Activated T-cell treated with anti-CD3 and anti-CD28 coated beads for 4 hours (primary cell): ENCODE data around the gene FRMD4A.
"Not testable (repeated sequence)": the region's sequence is repeated elsewhere in the genome, so short reads cannot be mapped to it uniquely, and the experiment has no call there.

Source experiments
- DNase-seq: peaks from one replicate; pipeline ENCODE4 v3.0.0-alpha.2; 2020

Gene FRMD4A

GRCh38 chr10:13970236-13970956 is 360.3 kb downstream of the FRMD4A start:
- DNase-seq: no peak

DNA sequence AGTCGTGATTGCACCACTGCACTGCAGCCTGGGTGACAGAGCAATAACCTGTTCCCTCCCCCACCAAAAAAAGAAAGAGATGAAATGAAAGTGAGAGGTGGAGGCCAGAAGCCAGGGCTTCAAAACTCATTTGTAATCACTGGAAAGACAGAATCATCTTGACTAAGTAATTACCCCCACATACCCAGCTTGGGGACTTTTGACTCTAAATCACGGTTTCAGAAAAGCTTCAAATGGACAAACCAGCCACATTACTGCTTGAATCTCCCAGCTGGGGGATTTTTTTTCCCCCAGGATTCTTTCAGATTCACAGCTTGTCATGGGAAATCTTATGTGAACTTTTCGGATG is 361.0 kb downstream of the FRMD4A start:
- DNase-seq: no peak

- DNase-seq: no peak
These were observed 361.5 kb downstream of the FRMD4A start for GRCh38 chr10:13969118-13969791.

GRCh38 chr10:13961853-13962252 is 368.9 kb downstream of the FRMD4A start:
- no peak for DNase-seq

GRCh38 chr10:13961097-13961496 is 369.6 kb downstream of the FRMD4A start:
- DNase-seq: no peak

DNA sequence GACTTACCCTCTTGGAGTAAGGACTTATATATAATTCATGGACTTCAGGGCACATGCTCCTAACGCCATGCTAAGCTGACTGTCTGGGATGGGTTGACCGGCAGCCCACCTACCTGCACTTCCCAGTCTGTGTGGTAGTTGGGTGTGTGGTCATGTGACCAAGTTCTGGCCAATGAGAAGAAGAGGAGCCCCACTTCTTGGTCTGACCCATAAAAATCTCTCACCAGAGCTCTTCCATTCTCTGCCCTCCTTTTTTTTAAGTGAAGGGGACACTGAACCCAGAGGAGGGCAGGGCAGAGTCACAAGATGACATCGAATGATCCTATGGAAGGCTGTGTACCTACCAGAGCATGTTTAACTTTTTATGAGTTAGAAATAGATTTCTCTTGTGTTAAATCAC is 370.1 kb downstream of the FRMD4A start:
- DNase-seq: no peak

DNA sequence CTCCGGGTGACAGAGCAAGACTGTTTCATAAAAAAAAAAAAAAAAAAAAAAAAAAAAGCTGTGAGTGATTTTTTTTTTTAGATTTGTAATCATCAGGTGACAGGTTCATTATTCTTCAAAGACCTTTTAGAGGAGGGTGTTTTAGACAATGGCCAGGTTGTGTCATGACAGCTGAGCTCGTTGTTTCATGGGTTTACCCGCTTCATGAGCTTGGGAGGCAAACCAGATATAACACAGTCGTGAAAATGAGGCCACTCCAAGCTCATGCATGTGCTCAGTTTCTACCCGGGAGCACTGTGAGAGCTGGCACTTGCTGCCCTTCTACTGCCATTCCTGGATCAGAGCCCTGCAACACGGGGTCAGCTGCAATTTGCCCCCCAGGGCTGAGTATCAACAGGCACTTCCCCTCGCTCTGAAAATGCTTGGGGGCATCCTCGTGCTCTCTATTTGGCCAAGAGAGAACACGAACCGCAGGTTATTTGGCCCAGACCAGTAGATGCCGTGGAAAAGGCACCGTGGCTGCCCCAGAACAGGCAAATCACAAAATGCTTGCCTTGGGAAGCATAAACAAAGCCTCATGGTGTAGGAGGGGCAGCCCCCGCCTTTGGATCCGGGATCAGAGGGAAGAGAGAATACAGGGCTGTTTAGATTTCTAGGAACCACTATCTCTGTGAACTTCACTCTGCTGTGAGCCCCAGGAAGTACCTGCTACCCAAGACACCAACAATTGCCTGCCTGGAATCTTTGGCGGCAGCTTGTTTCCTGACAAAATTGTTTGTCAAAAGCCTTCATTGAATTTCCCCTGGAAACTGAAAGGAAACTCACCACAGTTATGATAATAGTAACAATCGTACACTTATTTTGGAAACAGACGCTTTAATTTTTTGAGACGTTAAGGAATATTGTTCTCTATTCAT is 371.0 kb downstream of the FRMD4A start:
- no peak for DNase-seq

GRCh38 chr10:13957856-13958255 is 372.9 kb downstream of the FRMD4A start:
- no peak for DNase-seq

- DNase-seq: no peak
These were observed 373.9 kb downstream of the FRMD4A start for GRCh38 chr10:13956826-13957225.

DNA sequence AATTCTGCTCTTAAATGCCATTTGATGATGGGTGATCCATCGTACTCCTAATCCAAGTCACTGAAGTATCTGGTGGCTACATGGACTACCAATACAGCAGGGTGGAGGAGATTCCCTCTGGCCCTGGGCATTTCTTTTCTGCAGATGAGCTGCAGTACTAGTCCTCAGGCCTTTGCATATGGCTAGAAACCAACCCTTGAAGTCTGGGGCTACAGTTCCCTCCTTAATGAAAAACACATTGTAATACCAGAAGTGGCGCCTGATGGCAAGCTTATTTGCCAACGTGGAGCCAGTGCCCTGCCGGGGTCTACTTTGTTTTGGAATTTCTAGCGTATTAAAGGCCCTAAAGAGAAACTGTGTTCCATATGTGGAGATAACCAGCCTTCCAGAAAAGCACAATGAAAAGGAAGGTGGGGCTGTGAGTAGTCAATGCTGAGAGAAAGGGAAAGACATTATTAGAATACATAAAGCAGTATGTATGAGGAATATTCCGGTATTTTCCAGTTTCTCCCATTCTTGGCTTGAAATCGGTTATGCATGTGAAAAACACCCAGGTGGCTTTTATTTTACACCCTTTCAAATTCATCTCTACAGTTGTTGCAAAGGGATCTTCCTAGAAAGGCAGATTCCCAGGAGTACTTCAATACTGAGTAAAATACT is 375.2 kb downstream of the FRMD4A start:
- DNase-seq: no peak

DNA sequence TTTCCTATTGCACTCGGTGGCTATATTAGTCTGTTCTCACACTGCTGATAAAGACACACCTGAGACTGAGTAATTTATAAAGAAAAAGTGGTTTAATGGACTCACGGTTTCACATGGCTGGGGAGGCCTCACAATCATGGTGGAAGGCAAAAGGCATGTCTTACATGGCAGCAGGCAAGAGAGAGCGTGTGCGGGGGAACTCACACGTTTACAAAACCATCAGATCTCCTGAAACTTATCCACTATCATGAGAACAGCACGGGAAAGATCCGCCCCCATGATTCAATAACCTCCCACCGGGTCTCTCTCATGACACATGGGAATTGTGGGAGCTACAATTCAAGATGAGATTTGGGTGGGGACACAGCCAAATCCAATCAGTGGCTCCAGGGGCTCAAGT is 376.5 kb downstream of the FRMD4A start:
- not testable (repeated sequence) for DNase-seq

- DNase-seq: no peak
These were observed 377.4 kb downstream of the FRMD4A start for GRCh38 chr10:13953371-13953770.

DNA sequence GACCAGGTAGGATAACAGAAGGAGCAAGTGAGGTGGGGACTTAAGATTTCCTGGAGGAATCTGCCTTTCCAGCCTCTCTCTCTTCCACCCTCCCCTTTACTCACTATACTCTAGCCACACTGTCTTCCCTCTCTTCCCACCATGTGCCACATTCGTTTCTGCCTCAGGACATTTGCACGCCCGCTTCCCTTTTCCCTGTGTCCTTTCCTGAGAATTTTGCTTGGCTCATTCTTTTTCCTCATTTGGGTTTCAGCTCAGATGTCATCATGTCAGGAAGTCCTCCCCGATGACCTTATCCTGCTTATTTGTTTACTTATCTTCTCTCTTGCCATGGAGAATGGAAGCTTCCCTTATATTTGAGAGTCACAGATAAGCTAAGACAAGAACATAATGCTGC is 380.2 kb downstream of the FRMD4A start:
- no peak for DNase-seq

DNA sequence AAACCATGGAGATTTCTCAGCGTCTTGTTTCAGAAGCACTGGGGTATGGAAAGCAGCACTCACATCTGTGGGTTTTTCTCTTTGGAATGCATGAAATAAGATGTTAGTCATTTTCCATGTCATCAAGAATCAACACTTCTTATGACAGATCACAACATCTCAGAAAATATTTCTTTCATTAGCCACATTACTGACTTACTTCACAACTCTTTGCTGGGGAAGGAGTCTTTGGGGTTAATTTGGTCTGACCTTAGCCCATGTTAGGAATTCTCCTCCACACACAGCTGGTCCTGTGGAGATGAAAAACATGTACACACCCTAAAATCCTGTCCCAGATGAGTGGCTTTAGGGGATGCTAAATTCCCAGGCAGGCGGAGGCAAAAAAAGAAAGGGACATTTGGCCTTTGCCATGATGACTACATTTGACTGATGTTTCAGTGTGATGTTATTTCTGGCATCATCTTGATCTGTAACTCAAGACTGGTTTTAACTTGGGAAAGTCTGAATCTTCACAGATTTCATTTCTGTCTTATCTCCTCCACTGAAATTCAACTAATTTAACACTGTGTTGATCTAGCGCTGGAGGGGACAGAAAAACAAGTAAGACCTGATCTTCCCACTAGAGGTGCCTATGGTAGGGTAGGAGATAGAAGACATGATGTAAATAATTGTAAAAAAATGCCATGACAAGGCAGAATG is 380.7 kb downstream of the FRMD4A start:
- no peak for DNase-seq

- no peak for DNase-seq
These were observed 384.6 kb downstream of the FRMD4A start for GRCh38 chr10:13946209-13946460.

DNA sequence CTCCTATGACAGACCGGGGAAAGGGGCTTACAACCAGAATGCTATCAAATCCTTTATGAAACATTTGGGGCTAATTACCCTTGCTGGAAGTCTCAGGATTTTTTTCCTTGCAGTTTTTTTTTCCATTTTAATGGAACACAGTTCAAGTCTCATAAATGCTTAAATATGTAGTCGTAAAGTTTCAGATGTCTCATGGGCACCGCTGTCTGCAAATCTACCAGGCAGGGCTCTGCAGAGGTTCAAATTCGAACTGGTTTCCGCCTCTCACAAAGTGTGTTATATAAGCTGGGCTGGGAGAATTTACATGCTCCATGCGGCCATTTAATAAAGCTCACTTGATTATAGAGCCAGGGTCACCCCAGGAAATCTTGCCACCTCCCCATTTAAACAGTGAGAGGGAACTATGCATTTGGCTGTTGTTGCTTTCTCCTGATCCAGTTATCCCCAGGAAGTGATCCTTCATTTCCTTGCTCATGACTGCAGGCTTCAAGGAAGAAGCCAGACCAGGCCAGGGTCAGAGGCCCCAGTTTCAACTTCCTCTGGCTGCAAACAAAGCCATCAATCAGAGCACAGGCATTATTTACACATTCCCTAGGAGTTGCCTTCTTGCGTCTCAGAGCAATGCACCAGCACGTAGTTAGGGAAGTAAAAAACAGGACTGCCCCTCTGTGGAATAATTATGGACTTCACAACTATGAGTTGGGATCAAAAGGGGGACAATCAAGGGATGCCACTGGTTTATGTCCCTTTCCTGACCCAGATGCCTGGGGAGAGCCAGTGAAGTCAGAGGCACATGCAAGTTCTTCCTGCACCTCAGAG is 385.1 kb downstream of the FRMD4A start:
- DNase-seq: no peak

- no peak for DNase-seq
These were observed 385.9 kb downstream of the FRMD4A start for GRCh38 chr10:13944823-13945222.

DNA sequence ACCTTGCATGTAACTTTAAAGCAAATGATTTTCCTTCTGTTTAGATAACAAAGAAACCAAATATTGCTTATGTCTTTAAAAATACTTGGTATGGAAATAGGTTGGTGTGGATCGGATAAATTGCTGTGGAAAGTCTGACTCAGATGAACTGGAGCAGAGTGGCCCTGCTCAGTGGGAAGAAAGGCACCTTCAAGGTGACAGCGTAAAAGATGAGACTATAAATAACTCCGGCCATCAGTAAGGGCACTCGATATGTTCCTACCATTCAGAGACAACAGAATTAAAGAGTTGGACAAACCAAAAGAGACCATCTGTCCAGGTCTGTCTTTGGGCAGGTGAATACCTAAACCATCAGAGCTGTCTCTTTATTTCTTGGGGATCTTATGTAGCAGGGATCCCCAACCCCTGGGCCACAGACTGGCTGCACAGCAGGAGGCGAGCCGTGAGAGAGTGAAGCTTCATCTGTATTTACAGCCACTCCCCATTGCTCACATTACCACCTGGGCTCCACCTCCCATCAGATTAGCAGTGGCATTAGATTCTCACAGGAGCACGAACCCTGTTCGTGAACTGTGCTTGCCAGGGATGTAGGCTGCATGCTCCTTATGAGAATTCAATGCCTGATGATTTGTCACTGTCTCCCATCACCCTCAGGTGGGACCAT is 386.9 kb downstream of the FRMD4A start:
- DNase-seq: no peak

- DNase-seq: no peak
These were observed 388.7 kb downstream of the FRMD4A start for GRCh38 chr10:13942035-13942434.

- no peak for DNase-seq
These were observed 391.3 kb downstream of the FRMD4A start for GRCh38 chr10:13939391-13939790.

- DNase-seq: no peak
These were observed 391.8 kb downstream of the FRMD4A start for GRCh38 chr10:13938950-13939349.
